Spleen (tissue), 13 donors: ENCODE data around the gene SMYD2. TPM values are rescaled to one million over a fixed set of nuclear protein-coding genes. Genes with fewer than 3 reads are reported as not detected.

Source experiments
- DNase-seq: peaks from one replicate; pipeline ENCODE4 v3.0.0-alpha.2; 2020
- H3K27ac ChIP-seq, 8 donors: fragments of 200-600 bp; sonication (generic) in 7 of 8; 1 replicate in 4 of 8; 2 replicates in 4 of 8; pipeline versions ENCODE4 v1.5.0 to v1.8.0; 2016 to 2021; ENCODE audit warnings: inconsistent platforms in 4 of 8, mild to moderate bottlenecking in 4 of 8, moderate library complexity in 1 of 8
- H3K27me3 ChIP-seq, 7 donors: fragments of 200-600 bp; sonication (generic) in 6 of 7; replicated peaks in 1 of 7; 1 replicate in 4 of 7; 2 replicates in 3 of 7; pipeline versions ENCODE4 v1.5.0 to v1.8.0; 2016 to 2021; ENCODE audit warnings: inconsistent platforms in 3 of 7, mild to moderate bottlenecking in 1 of 7
- H3K36me3 ChIP-seq, 6 donors: fragments of 200-600 bp; sonication (generic) in 5 of 6; 1 replicate in 4 of 6; 2 replicates in 2 of 6; pipeline versions ENCODE4 v1.5.0 to v1.8.0; 2016 to 2021; ENCODE audit warnings: inconsistent platforms in 2 of 6
- H3K4me1 ChIP-seq, 6 donors: fragments of 200-600 bp; sonication (generic) in 5 of 6; 1 replicate in 3 of 6; 2 replicates in 3 of 6; pipeline versions ENCODE4 v1.5.0 to v1.8.0; 2016 to 2021; ENCODE audit warnings: inconsistent platforms in 3 of 6
- H3K4me3 ChIP-seq, 8 donors: fragments of 200-600 bp; sonication (generic) in 7 of 8; 1 replicate in 4 of 8; 2 replicates in 4 of 8; pipeline versions ENCODE4 v1.5.0 to v1.8.0; 2016 to 2021; ENCODE audit warnings: inconsistent platforms in 4 of 8, mild to moderate bottlenecking in 4 of 8, moderate library complexity in 2 of 8
- H3K9me3 ChIP-seq, 8 donors: fragments of 200-600 bp; sonication (generic) in 7 of 8; 1 replicate in 4 of 8; 2 replicates in 4 of 8; pipeline versions ENCODE4 v1.5.0 to v1.8.0; 2016 to 2021; ENCODE audit warnings: inconsistent platforms in 4 of 8
- POLR2A ChIP-seq, 3 donors: fragments of 450-650 bp; IDR thresholded peaks; one replicate each; pipeline ENCODE4 v1.5.1; 2017; ENCODE audit warnings: antibody characterized with exemption in 3 of 3, mild to moderate bottlenecking in 1 of 3
- POLR2AphosphoS5 ChIP-seq, 3 donors: sonication (generic); formaldehyde crosslinking; IDR thresholded peaks; one replicate each; pipeline ENCODE4 v1.5.1; 2017; ENCODE audit warnings: antibody characterized with exemption in 3 of 3
- WGBS, 5 donors: extraction: QIAGEN DNeasy Blood & Tissue Kit in 3 of 5; methylation state at CpG; one replicate each; pipeline versions ENCODE4 v1.1.5 to v1.1.7; 2013 to 2018; 5-methylcytosine and 5-hydroxymethylcytosine counted together
- intact Hi-C: fragments of 100-400 bp; cut with DNase I; formaldehyde crosslinking; loops from one replicate; pipeline ENCODE4 v1.15.0; 2023; ENCODE audit warnings: low total_unique reads
- long read RNA-seq, 2 donors: transcript quantifications; one replicate each; lab custom pipeline, GENCODE V29; 2026
- polyA plus RNA-seq, 3 donors: library from polyadenylated mRNA; stranded (reverse); fragments of 200-250 nt; gene quantifications; one replicate each; pipeline ENCODE4 v1.2.1, GENCODE V29; 2013
- total RNA-seq, 7 donors: library from RNA; depleted of rRNA in 3 of 7; stranded (reverse); fragments of >200 nt in 3 of 7; fragmentation: NEBNext Ultra II Directional in 4 of 7; extraction: Animal tissue kit (Norgen Biotek cat#: 25700) in 4 of 7; gene quantifications; one replicate each; pipeline versions ENCODE4 v1.1.0 to v1.2.1, GENCODE V29; 2016 to 2021
- TF ChIP-seq, protein P1 (sequence below), 11 experiments: fragments of 200-600 bp in 7 of 11; fragments of 450-650 bp in 4 of 11; sonication (generic) in 4 of 11; IDR thresholded peaks in 8 of 11; conservative IDR thresholded peaks in 3 of 11; 1 replicate in 7 of 11; 2 replicates in 4 of 11; pipeline versions ENCODE4 v1.4.0 to v1.8.0; 2016 to 2021; ENCODE audit warnings: antibody characterized with exemption in 11 of 11, inconsistent platforms in 4 of 11, mild to moderate bottlenecking in 1 of 11
- donor health status: healthy with polysubstance abuse.
- donor health status: DM: no; HTN: no; CAD: no; lungs with moderate emphysema.
- donor health status: DM: no; HTN: no; CAD: no.
- donor health status: Bipolar disorder and iron deficiency.
- donor health status: healthy.
- donor health status: DM: no; HTN: no; CAD: no.
- donor health status: DM: yes; HTN: yes; CAD: no.

SMYD2 gene, protein sequence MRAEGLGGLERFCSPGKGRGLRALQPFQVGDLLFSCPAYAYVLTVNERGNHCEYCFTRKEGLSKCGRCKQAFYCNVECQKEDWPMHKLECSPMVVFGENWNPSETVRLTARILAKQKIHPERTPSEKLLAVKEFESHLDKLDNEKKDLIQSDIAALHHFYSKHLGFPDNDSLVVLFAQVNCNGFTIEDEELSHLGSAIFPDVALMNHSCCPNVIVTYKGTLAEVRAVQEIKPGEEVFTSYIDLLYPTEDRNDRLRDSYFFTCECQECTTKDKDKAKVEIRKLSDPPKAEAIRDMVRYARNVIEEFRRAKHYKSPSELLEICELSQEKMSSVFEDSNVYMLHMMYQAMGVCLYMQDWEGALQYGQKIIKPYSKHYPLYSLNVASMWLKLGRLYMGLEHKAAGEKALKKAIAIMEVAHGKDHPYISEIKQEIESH
- 10 to 100 TPM; 24.4 to 39.7 (median 34.0) TPM for total RNA-seq
- polyA plus RNA-seq = 10 to 100 TPM; 23.5 to 33.6 (median 23.7) TPM
- long read RNA-seq, donor 1, transcript SMYD2-201 (12 exons, 1,671 nt) = major isoform, 19 of 28 reads
- long read RNA-seq, donor 1, partial matches to known transcripts = 6 of 28 reads
- long read RNA-seq, donor 1, other reads (novel, unspliced or antisense) = 0 of 28 reads
- long read RNA-seq, donor 2, full-length matches to known transcripts = 8 of 8 reads
- long read RNA-seq, donor 2, partial matches to known transcripts = 0 of 8 reads
- long read RNA-seq, donor 2, other reads (novel, unspliced or antisense) = 0 of 8 reads

DNA sequence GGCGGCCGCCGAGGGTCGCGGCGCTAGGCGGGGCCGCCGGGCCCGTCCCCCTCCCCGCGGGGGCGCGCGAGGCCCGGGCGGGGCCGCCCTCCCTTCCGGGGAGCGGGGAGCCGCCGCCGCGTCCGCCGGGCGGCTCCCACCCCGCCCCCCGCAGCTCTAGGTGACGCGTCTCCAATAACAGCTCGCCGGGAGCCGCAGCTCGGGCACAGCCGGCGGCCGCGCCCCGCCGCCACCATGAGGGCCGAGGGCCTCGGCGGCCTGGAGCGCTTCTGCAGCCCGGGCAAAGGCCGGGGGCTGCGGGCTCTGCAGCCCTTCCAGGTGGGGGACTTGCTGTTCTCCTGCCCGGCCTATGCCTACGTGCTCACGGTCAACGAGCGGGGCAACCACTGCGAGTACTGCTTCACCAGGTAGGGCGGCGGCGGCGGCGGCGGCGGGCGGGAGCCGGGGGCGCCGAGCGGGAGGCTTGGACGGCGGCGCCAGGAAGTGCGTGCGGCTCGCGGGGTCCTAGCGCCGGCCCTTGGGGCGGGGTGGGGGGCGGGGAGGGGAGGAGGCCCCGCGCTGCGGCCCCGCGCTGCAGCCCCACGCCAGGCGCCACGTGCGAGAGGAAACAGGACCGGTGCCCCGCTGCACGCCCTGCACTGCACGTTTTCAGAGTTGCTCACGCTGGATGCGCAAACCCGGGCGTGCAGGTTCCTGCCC, at the start of gene SMYD2:
Gene SMYD2 (plus strand): TSS at position 139 of the 699 bp plus-strand sequence. CDS start 96 bp downstream, at position 235.
- TF ChIP-seq POLR2A (IDR thresholded peaks at IDR 0.05) (peak in 1 of 3 donors; percentile 31), POLR2AphosphoS5 (IDR thresholded peaks at IDR 0.05) (peak; percentile 78 to 83 (median 81))
- TF ChIP-seq, protein P1, sequence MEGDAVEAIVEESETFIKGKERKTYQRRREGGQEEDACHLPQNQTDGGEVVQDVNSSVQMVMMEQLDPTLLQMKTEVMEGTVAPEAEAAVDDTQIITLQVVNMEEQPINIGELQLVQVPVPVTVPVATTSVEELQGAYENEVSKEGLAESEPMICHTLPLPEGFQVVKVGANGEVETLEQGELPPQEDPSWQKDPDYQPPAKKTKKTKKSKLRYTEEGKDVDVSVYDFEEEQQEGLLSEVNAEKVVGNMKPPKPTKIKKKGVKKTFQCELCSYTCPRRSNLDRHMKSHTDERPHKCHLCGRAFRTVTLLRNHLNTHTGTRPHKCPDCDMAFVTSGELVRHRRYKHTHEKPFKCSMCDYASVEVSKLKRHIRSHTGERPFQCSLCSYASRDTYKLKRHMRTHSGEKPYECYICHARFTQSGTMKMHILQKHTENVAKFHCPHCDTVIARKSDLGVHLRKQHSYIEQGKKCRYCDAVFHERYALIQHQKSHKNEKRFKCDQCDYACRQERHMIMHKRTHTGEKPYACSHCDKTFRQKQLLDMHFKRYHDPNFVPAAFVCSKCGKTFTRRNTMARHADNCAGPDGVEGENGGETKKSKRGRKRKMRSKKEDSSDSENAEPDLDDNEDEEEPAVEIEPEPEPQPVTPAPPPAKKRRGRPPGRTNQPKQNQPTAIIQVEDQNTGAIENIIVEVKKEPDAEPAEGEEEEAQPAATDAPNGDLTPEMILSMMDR (IDR thresholded peaks at IDR 0.05 in 8 of 11, conservative IDR thresholded peaks at IDR 0.05 in 3 of 11) = no peak
- H3K36me3 ChIP-seq = no peaks in the 10 kb centered on the region
- H3K27ac ChIP-seq = peak within 1 kb of the TSS; percentile 88 to 98 (median 94)
- peaks cover 6 to 65% (median 31%) of the 10 kb centered on the region in 6 donors for H3K4me1 ChIP-seq
- peak; percentile 94 for DNase-seq
- intact Hi-C loops = no loop called here
- 0 to 4% (median 0%) methylated on average over 5 to 94 of the region's 94 CpGs for WGBS, 5 donors
- H3K9me3 ChIP-seq = peaks cover 0 to 3% (median 0%) of the 10 kb centered on the region in 8 donors
- H3K27me3 ChIP-seq = no peaks in the 10 kb centered on the region
- peak within 1 kb of the TSS; percentile 72 to 96 (median 87) for H3K4me3 ChIP-seq

DNA sequence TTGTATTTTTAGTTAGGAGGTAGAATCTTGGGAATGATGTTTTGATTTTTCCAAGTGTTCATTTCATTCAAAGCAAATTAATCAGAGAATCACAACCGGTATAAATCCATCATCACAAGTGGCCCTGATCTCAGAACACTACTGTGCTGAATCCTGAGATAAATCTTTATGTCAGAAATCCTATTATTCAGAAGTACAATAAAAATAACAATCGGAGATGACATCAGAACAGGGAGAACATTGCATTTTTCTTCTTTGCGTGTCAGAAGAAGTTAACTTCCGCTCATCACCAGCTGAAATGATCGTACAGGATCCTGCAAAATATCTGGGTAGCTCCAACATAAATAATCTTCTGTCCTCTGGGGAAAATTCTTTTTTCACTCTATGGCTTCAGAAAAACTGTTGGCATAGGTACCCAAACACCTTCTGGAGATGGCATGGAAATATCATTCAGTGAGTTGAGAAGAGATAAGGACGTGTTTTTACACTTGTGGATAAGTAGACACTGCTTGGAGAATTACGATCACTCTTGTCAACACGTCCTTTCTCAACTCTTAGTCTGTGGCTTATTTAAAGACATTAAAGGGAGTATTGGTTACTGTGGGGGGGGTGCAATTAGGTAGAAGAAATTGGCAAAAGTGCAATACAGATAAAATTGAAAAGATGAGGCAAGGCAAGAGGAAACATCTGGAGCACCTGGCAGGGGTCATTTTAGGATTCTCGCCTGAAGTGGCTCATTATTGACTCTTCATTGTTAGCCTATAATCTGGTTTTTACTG, 46.9 kb upstream of the SMYD2 start:
- Histone ChIP-seq H3K4me3 (no peak overlapping the region), H3K27ac (no peak overlapping the region), H3K27me3 (no peaks in the 10 kb centered on the region), H3K9me3 (no peaks in the 10 kb centered on the region), H3K4me1 (no peaks in the 10 kb centered on the region), H3K36me3 (no peaks in the 10 kb centered on the region)
- TF ChIP-seq, protein P1 (IDR thresholded peaks at IDR 0.05 in 8 of 11, conservative IDR thresholded peaks at IDR 0.05 in 3 of 11) = no peak
- no peak for TF ChIP-seq POLR2A (IDR thresholded peaks at IDR 0.05)
- TF ChIP-seq POLR2AphosphoS5 (IDR thresholded peaks at IDR 0.05) = no peak
- 75 to 83% (median 79%) methylated on average over 9 of the region's 9 CpGs for WGBS, 5 donors
- intact Hi-C loops = no loop called here
- no peak for DNase-seq

DNA sequence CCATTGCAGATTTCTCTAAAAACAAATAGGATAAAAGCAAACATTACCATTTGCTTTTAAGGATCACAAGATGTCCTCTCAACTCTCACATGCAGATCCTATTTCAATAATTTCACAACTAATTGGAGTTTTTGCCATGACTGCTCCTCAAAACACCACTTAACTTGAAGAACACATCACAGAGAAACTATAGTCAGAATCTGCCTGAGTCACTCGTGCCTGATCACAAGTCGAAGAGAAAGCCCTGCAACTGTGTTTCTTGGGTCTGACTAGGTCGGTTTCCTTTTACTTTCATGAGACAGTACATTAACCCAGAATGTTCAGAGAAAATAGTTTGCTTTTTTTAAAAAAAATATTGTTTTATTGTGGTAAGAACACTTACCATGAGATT, 46.3 kb upstream of the SMYD2 start:
- Histone ChIP-seq H3K4me3 (no peak overlapping the region), H3K9me3 (no peaks in the 10 kb centered on the region), H3K4me1 (no peaks in the 10 kb centered on the region), H3K27ac (no peak overlapping the region), H3K27me3 (no peaks in the 10 kb centered on the region), H3K36me3 (no peaks in the 10 kb centered on the region)
- TF ChIP-seq POLR2AphosphoS5 (IDR thresholded peaks at IDR 0.05) (no peak), POLR2A (IDR thresholded peaks at IDR 0.05) (no peak)
- TF ChIP-seq, protein P1 (IDR thresholded peaks at IDR 0.05 in 8 of 11, conservative IDR thresholded peaks at IDR 0.05 in 3 of 11) = no peak
- WGBS, 5 donors = 73 to 90% (median 81%) methylated on average over 3 of the region's 3 CpGs
- DNase-seq = no peak
- intact Hi-C loops = no loop called here
